ENCODE data around the gene EID2. TPM values are rescaled to one million over a fixed set of nuclear protein-coding genes. Genes with fewer than 3 reads are reported as not detected.

The EID2 gene

Small RNAs within 50 kb of the gene (small RNA-seq; reads per million reads assigned to genes)
- gene RPS29P24 (ENCODE audit: low read depth), result not detected

Data from mesenchymal stem cell (in vitro differentiated cells and primary cell).